Caco-2 (cell line): ENCODE data around the gene INTS7. TPM values are rescaled to one million over a fixed set of nuclear protein-coding genes. Genes with fewer than 3 reads are reported as not detected.

Source experiments
- BruUV-seq: library from RNA; stranded (reverse); fragments of 400-500 nt; replicated peaks from 2 replicates; lab custom pipeline; 2021; lab: Mats Ljungman, UMichigan
- CTCF ChIA-PET: fragments of 300-600 bp; sonication (Branson Sonifier 250); formaldehyde crosslinking; loops from one replicate; lab custom pipeline; 2022; ENCODE audit warnings: antibody characterized with exemption; lab: Charles Lee
- POLR2A ChIA-PET: fragments of 300-600 bp; sonication (Branson Sonifier 250); formaldehyde crosslinking; loops from one replicate; lab custom pipeline; 2022; ENCODE audit warnings: antibody characterized with exemption; lab: Charles Lee
- DNase-seq, 2 experiments: peaks; one replicate each; pipeline versions ENCODE4 v3.0.0 to v3.0.0-alpha.2; 2020 to 2022
- H3K27me3 ChIP-seq: replicated peaks from 2 replicates; pipeline ENCODE4 v1.6.0; 2011; ENCODE audit warnings: low read length; ENCODE audit not compliant: control insufficient read depth, insufficient read depth
- H3K36me3 ChIP-seq: 2 replicates; pipeline ENCODE4 v1.5.1; 2011; ENCODE audit warnings: low read length; ENCODE audit not compliant: control insufficient read depth, insufficient read depth
- H3K4me1 ChIP-seq: fragments of 250-450 bp; sonication (Bioruptor Pico); 2 replicates; pipeline ENCODE4 v1.5.1; 2020; ENCODE audit warnings: mild to moderate bottlenecking
- H3K4me3 ChIP-seq: 2 replicates; pipeline ENCODE4 v1.5.1; 2011; ENCODE audit warnings: low read depth, mild to moderate bottlenecking, control low read depth, low read length
- H3K9me3 ChIP-seq: fragments of 250-450 bp; sonication (Bioruptor Pico); 2 replicates; pipeline ENCODE4 v1.5.1; 2020; ENCODE audit warnings: mild to moderate bottlenecking, moderate library complexity
- H3K27ac Mint-ChIP-seq: one replicate; pipeline ENCODE4 v1.8.0; 2022; ENCODE audit warnings: mixed read lengths; ENCODE audit not compliant: unreplicated experiment
- H3K27me3 Mint-ChIP-seq: one replicate; pipeline ENCODE4 v1.8.0; 2022; ENCODE audit warnings: mixed read lengths; ENCODE audit not compliant: insufficient read depth, unreplicated experiment
- H3K36me3 Mint-ChIP-seq: one replicate; pipeline ENCODE4 v1.8.0; 2022; ENCODE audit warnings: mild to moderate bottlenecking, mixed read lengths; ENCODE audit not compliant: insufficient read depth, unreplicated experiment
- H3K4me1 Mint-ChIP-seq: one replicate; pipeline ENCODE4 v1.8.0; 2022; ENCODE audit warnings: low read depth, mixed read lengths; ENCODE audit not compliant: unreplicated experiment
- H3K4me3 Mint-ChIP-seq: one replicate; pipeline ENCODE4 v1.8.0; 2022; ENCODE audit warnings: mild to moderate bottlenecking, moderate library complexity, mixed read lengths; ENCODE audit not compliant: unreplicated experiment
- H3K9me3 Mint-ChIP-seq: one replicate; pipeline ENCODE4 v1.8.0; 2022; ENCODE audit warnings: mixed read lengths; ENCODE audit not compliant: unreplicated experiment
- intact Hi-C: fragments of 100-400 bp; cut with micrococcal nuclease; formaldehyde crosslinking; loops from one replicate; pipeline ENCODE4 v1.10.0; 2022; ENCODE audit not compliant: unreplicated experiment
- total RNA-seq: library from RNA; stranded (reverse); gene quantifications from 2 replicates; pipeline ENCODE4 v1.2.3, GENCODE V29; 2022
- TF ChIP-seq, protein P1 (sequence below), 2 experiments: fragments of 200-600 bp in 1 of 2; IDR thresholded peaks; 1 replicate in 1 of 2; 2 replicates in 1 of 2; pipeline versions ENCODE4 v1.5.1 to v1.8.0; 2011 to 2022; ENCODE audit warnings: antibody characterized with exemption in 1 of 2, control low read depth in 1 of 2, inconsistent platforms in 1 of 2, low read depth in 1 of 2, low read length in 1 of 2, mild to moderate bottlenecking in 1 of 2, moderate library complexity in 1 of 2; ENCODE audit not compliant: insufficient read depth in 1 of 2, severe bottlenecking in 1 of 2, unreplicated experiment in 1 of 2

INTS7 gene
- total RNA-seq, 1 experiment from 2014 or later: 31.9 TPM

DNA sequence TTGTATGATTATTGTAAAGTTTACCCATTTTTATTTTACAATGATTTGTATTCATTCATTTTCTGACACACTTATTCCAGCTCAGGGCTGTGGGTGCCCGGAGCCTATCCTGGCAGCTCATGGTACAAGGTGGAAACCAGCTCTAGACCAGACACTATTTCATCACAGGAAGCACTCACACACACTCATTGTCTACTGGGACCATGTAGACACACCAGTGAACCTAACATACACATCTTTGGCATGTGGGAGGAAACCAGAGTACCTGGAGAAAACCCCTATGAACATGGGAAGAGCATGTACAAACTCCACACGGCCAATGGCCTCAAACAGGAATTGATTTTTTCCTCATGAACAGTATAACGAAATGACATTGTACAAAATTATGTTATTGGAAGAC is 2.5 kb upstream of the INTS7 start:
- TF ChIP-seq, protein P1, sequence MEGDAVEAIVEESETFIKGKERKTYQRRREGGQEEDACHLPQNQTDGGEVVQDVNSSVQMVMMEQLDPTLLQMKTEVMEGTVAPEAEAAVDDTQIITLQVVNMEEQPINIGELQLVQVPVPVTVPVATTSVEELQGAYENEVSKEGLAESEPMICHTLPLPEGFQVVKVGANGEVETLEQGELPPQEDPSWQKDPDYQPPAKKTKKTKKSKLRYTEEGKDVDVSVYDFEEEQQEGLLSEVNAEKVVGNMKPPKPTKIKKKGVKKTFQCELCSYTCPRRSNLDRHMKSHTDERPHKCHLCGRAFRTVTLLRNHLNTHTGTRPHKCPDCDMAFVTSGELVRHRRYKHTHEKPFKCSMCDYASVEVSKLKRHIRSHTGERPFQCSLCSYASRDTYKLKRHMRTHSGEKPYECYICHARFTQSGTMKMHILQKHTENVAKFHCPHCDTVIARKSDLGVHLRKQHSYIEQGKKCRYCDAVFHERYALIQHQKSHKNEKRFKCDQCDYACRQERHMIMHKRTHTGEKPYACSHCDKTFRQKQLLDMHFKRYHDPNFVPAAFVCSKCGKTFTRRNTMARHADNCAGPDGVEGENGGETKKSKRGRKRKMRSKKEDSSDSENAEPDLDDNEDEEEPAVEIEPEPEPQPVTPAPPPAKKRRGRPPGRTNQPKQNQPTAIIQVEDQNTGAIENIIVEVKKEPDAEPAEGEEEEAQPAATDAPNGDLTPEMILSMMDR (IDR thresholded peaks at IDR 0.05; ENCODE audit: insufficient read depth in 1 of 2, low read depth in 1 of 2, low read length in 1 of 2, severe bottlenecking in 1 of 2, unreplicated experiment in 1 of 2): no peak
- no TSS peak for BruUV-seq
- no peak for DNase-seq
- peaks cover 17% of the 10 kb centered on the region for H3K36me3 Mint-ChIP-seq
- H3K36me3 ChIP-seq: no peaks in the 10 kb centered on the region
- POLR2A ChIA-PET: no interaction called here
- no peak overlapping the region for H3K4me3 Mint-ChIP-seq
- no peak overlapping the region for H3K4me3 ChIP-seq
- H3K27me3 ChIP-seq: no peaks in the 10 kb centered on the region
- H3K9me3 Mint-ChIP-seq: no peaks in the 10 kb centered on the region
- CTCF ChIA-PET: no interaction called here
- intact Hi-C loops: loop anchor here (10.0 kb wide), 1 partner anchor 203 kb away; the partner anchor contains the start of gene LPGAT1
- H3K27me3 Mint-ChIP-seq: no peaks in the 10 kb centered on the region
- H3K4me1 Mint-ChIP-seq: peaks cover 26% of the 10 kb centered on the region
- peaks cover 4% of the 10 kb centered on the region; the same call in 1 of the 2 replicates for H3K4me1 ChIP-seq
- H3K9me3 ChIP-seq: no peaks in the 10 kb centered on the region
- H3K27ac Mint-ChIP-seq: no peak overlapping the region

DNA sequence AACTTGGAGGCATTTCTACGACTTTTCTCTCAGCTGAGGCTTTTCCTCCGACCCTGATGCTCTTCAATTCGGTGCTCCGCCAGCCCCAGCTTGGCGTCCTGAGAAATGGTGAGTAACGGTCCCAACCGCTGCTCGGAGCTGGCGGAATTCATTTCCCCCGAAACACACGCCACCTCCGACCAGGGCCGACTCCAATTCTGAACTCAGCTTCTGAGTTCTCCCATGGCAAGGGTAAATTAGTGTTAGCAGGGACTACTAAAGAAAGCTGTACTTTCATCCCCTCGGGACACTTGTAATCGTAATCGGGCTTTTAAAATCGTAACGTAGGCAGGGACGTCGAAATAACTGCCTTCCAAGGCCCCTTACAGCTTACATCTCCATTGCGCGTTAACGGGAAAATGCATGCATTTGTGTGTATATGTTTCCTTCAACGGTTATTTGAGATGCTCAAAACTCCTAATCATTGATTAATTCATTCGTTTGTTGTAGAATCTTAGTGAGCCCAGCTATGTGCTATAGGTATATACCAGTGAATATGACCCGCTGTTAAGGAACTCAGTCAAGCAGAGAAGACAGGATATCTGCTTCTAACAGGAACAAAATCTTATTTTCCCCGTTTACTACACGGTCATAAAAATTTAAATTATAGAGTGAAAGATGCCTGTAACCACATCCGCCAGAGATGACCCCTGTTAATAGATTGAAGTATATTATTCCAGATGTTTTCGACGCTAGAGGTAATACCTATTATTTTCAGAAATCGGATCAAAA is 663 bp upstream of the INTS7 start:
- intact Hi-C loops: loop anchor here (1.0 to 10.0 kb wide), 5 partner anchors 24 to 361 kb away; partner anchors contain the start of genes LPGAT1 and NEK2
- Mint-ChIP-seq H3K27ac (peak overlapping the region; percentile 96), H3K4me1 (peaks cover 37% of the 10 kb centered on the region), H3K4me3 (peak overlapping the region; percentile 96), H3K27me3 (no peaks in the 10 kb centered on the region), H3K36me3 (peaks cover 27% of the 10 kb centered on the region), H3K9me3 (no peaks in the 10 kb centered on the region)
- ChIA-PET CTCF (interaction anchor here (0.6 to 3.5 kb wide), 38 partner anchors 9 to 1662 kb away, joined by 3 to 109 read pairs (median 4); partner anchors contain the start of gene NEK2), POLR2A (interaction anchor here (0.5 to 1.7 kb wide), 10 partner anchors 10 to 757 kb away, joined by 3 to 15 read pairs (median 7); partner anchors contain the start of gene NEK2)
- Histone ChIP-seq H3K9me3 (no peaks in the 10 kb centered on the region), H3K4me1 (peaks cover 4% of the 10 kb centered on the region; the same call in 1 of the 2 replicates), H3K27me3 (no peaks in the 10 kb centered on the region), H3K4me3 (peak overlapping the region; percentile 85), H3K36me3 (no peaks in the 10 kb centered on the region)
- TF ChIP-seq, protein P1 (IDR thresholded peaks at IDR 0.05; ENCODE audit: insufficient read depth in 1 of 2, low read depth in 1 of 2, low read length in 1 of 2, severe bottlenecking in 1 of 2, unreplicated experiment in 1 of 2): no peak
- BruUV-seq: TSS peak; percentile 52
- no peak for DNase-seq

DNA sequence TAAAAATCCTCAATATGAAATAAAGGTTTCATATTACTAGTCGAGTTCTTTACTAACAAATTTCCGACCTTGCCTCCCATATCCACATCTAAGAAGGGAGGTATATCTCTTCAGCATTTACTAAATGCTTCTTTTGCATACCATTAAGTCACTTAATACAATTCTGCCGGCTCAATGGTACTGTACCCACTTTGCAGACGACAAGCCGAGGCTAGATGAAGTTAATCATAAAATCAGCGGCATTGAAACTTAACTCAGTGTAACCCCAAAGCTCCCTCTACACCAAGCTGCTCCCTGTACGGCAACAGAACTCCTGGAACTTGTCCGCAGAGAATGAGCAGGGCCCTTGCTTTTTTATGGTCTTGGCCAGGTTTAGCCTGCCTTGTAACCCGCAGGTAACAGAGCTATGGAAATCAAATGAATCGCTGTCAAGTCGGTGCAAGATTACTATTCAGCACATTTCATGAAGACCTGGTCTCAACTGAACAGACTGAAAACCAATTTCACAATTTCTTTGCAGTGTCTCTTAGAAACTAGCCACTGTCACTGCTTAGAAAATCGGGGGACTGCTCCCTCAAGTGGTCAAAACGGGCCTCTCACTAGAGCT is 738 bp downstream of the INTS7 start:
- H3K4me1 ChIP-seq: no peaks in the 10 kb centered on the region

More for the DNA sequence above, 738 bp downstream of the INTS7 start:
- TF ChIP-seq, protein P1 (IDR thresholded peaks at IDR 0.05; ENCODE audit: insufficient read depth in 1 of 2, low read depth in 1 of 2, low read length in 1 of 2, severe bottlenecking in 1 of 2, unreplicated experiment in 1 of 2): no peak
- Mint-ChIP-seq H3K27me3 (no peaks in the 10 kb centered on the region), H3K9me3 (no peaks in the 10 kb centered on the region), H3K36me3 (peaks cover 27% of the 10 kb centered on the region), H3K27ac (peak overlapping the region; percentile 96), H3K4me1 (peaks cover 35% of the 10 kb centered on the region), H3K4me3 (peak overlapping the region; percentile 96)
- ChIA-PET CTCF (interaction anchor here (0.6 to 3.5 kb wide), 29 partner anchors 10 to 454 kb away, joined by 3 to 109 read pairs (median 5); partner anchors contain the start of gene NEK2), POLR2A (interaction anchor here (0.5 to 1.7 kb wide), 4 partner anchors 19 to 359 kb away, joined by 4 to 15 read pairs (median 10); partner anchors contain the start of gene NEK2)
- Histone ChIP-seq H3K27me3 (no peaks in the 10 kb centered on the region), H3K9me3 (no peaks in the 10 kb centered on the region), H3K4me3 (peak overlapping the region; percentile 39), H3K36me3 (no peaks in the 10 kb centered on the region)
- BruUV-seq: no TSS peak
- no peak for DNase-seq
- intact Hi-C loops: loop anchor here (1.0 to 10.0 kb wide), 5 partner anchors 22 to 359 kb away; partner anchors contain the start of genes LPGAT1 and NEK2
